Measurements from ENCODE around the gene CNOT1.

GRCh38 chr16:58510776-58511628, 118.6 kb downstream of the CNOT1 start:
- no peak for TF ChIP-seq CTCF (IDR thresholded peaks at IDR 0.05)
- TF ChIP-seq POLR2AphosphoS5 (IDR thresholded peaks at IDR 0.05), result no peak
